Endothelial cell (in vitro differentiated cells): ENCODE data around the gene L3MBTL1. TPM values are rescaled to one million over a fixed set of nuclear protein-coding genes. Genes with fewer than 3 reads are reported as not detected.

Experiments used
- DNase-seq: peaks from one replicate; pipeline ENCODE4 v3.0.0; 2021; ENCODE audit warnings: low spot score
- H3K27ac Mint-ChIP-seq: one replicate; pipeline ENCODE4 v1.8.0; 2021; ENCODE audit warnings: mixed read lengths, inconsistent platforms; ENCODE audit not compliant: unreplicated experiment
- H3K27me3 Mint-ChIP-seq: one replicate; pipeline ENCODE4 v1.8.0; 2021; ENCODE audit warnings: mild to moderate bottlenecking, moderate library complexity, mixed read lengths, inconsistent platforms; ENCODE audit not compliant: unreplicated experiment
- H3K36me3 Mint-ChIP-seq: one replicate; pipeline ENCODE4 v1.8.0; 2021; ENCODE audit warnings: mild to moderate bottlenecking, low read depth, mixed read lengths, inconsistent platforms; ENCODE audit not compliant: unreplicated experiment
- H3K4me1 Mint-ChIP-seq: one replicate; pipeline ENCODE4 v1.8.0; 2021; ENCODE audit warnings: mild to moderate bottlenecking, mixed read lengths, inconsistent platforms; ENCODE audit not compliant: unreplicated experiment
- H3K4me3 Mint-ChIP-seq: one replicate; pipeline ENCODE4 v1.8.0; 2021; ENCODE audit warnings: mild to moderate bottlenecking, mixed read lengths, inconsistent platforms; ENCODE audit not compliant: unreplicated experiment
- H3K9me3 Mint-ChIP-seq: one replicate; pipeline ENCODE4 v1.8.0; 2021; ENCODE audit warnings: mixed read lengths, inconsistent platforms; ENCODE audit not compliant: unreplicated experiment
- CTCF ChIP-seq: fragments of 200-600 bp; sonication (generic); IDR thresholded peaks from one replicate; pipeline ENCODE4 v1.5.0; 2021; ENCODE audit warnings: antibody characterized with exemption; ENCODE audit not compliant: unreplicated experiment
- total RNA-seq: library from RNA; stranded (reverse); fragmentation: NEBNext Ultra II Directional; extraction: Animal tissue kit (Norgen Biotek cat#: 25700); gene quantifications from one replicate; pipeline ENCODE4 v1.2.1, GENCODE V29; 2021; ENCODE audit not compliant: unreplicated experiment

The L3MBTL1 gene
- total RNA-seq, 1 donor from 2014 or later: 19.8 TPM

DNA sequence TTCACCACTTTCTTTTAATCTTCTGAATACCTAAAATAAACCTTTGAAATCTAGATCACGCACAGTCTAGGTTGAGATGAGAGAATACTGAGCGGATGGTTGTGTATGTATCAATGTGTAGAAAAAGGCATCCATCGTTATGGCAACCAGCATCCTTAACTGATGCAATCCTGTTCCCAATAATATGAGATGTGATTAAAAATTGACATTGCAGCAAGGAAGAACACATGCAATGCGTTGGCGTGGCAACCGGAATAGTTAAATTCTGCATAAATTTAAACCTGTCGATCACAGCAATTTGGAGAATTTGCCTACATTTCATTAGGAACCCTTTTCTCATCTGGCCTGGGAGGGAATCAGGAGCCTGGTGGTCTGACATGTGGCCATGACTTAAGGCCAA, 1.3 kb upstream of the L3MBTL1 start:
- TF ChIP-seq CTCF: no peak
- DNase-seq: no peak
- Mint-ChIP-seq H3K36me3 (no peaks in the 10 kb centered on the region), H3K27ac (no peak overlapping the region), H3K4me3 (no peak overlapping the region), H3K27me3 (peaks cover 10% of the 10 kb centered on the region), H3K4me1 (no peaks in the 10 kb centered on the region), H3K9me3 (no peaks in the 10 kb centered on the region)

DNA sequence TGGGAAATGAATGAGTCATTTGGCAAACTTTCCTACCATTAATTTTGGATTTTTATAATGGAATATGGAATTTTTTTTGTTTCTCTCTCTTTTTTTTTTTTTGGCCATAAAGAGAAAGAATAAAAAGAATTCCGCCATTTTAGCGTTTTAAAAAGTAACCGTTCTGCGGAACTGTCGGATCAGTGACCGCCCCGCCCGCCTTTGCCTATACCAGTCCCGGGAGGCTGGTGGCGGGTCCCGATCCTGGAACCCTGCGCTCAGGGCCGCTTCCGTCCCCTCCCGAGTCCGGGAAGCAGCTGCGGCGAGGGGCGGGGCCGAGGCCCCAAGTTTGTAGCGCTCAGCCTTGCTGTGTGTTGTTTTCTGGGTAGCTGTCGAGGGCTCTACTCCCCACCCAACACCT, 609 bp downstream of the L3MBTL1 start:
- DNase-seq: peak; percentile 18
- Mint-ChIP-seq H3K27ac (no peak overlapping the region), H3K9me3 (no peaks in the 10 kb centered on the region), H3K36me3 (no peaks in the 10 kb centered on the region), H3K27me3 (peaks cover 16% of the 10 kb centered on the region), H3K4me3 (peak overlapping the region; percentile 91), H3K4me1 (no peaks in the 10 kb centered on the region)
- no peak for TF ChIP-seq CTCF

- no peaks in the 10 kb centered on the region for H3K36me3 Mint-ChIP-seq
Observed at GRCh38 chr20:43508604-43509040, 1.1 kb downstream of the L3MBTL1 start.

GRCh38 chr20:43511879-43512278, 4.4 kb downstream of the L3MBTL1 start:
- no peak for DNase-seq
- Mint-ChIP-seq H3K36me3 (peaks cover 10% of the 10 kb centered on the region), H3K4me3 (no peak overlapping the region), H3K27me3 (peaks cover 12% of the 10 kb centered on the region), H3K9me3 (no peaks in the 10 kb centered on the region), H3K27ac (no peak overlapping the region), H3K4me1 (no peaks in the 10 kb centered on the region)
- TF ChIP-seq CTCF: no peak

More at GRCh38 chr20:43508604-43509040, 1.1 kb downstream of the L3MBTL1 start:
- Mint-ChIP-seq H3K27me3 (peaks cover 16% of the 10 kb centered on the region), H3K4me3 (peak overlapping the region; percentile 76), H3K4me1 (no peaks in the 10 kb centered on the region), H3K27ac (no peak overlapping the region), H3K9me3 (no peaks in the 10 kb centered on the region)
- peak; percentile 41 for TF ChIP-seq CTCF
- DNase-seq: peak; percentile 13

DNA sequence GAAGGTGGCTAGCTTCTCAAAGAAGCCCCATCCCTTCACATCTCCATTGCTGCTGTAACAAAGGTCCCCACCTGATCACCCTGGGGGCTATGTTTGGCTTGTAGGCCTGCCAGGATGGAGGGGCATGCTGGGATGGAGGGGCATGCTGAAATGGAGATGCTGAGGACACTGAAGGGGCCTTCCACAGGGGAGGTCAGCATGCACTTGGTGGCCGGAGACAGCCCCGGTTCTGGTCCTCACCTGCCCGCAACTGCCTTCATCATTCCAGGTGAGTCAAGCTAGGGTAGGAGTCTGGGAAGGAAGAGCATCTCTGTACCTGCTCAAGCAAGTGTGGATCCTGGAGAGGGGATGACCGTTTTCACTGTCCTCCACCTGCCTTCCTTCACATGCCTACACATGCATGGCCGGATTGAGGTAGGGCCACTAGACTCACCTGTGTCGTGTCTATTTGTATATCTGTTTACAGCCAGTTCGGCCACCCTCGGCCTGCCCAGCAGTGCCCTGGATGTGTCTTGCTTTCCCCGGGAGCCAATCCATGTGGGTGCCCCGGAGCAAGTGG, 6.0 kb downstream of the L3MBTL1 start:
- Mint-ChIP-seq H3K36me3 (peaks cover 15% of the 10 kb centered on the region), H3K27me3 (peaks cover 10% of the 10 kb centered on the region), H3K27ac (no peak overlapping the region), H3K9me3 (no peaks in the 10 kb centered on the region), H3K4me1 (no peaks in the 10 kb centered on the region), H3K4me3 (peak overlapping the region; percentile 76)
- no peak for TF ChIP-seq CTCF
- no peak for DNase-seq
